WTC11 (cell line): ENCODE measurements around the gene CD28.

Experiments used
- FOXK1 ChIP-seq: sonication (generic); formaldehyde crosslinking; IDR thresholded peaks from 2 replicates; pipeline ENCODE4 v1.8.0; 2022; ENCODE audit warnings: mild to moderate bottlenecking, moderate library complexity, missing genetic modification reagents
- NFE2L1 ChIP-seq: sonication (generic); formaldehyde crosslinking; IDR thresholded peaks from 2 replicates; pipeline ENCODE4 v1.8.1; 2023; ENCODE audit warnings: missing genetic modification reagents
- TCF7 ChIP-seq: sonication (generic); formaldehyde crosslinking; IDR thresholded peaks from 2 replicates; pipeline ENCODE4 v1.8.0; 2022; ENCODE audit warnings: mild to moderate bottlenecking, low read depth, missing genetic modification reagents, moderate library complexity
- TF ChIP-seq, protein P1 (sequence below): fragments of 200-600 bp; IDR thresholded peaks from 2 replicates; pipeline ENCODE4 v1.8.0; 2022; ENCODE audit warnings: antibody characterized with exemption

DNA sequence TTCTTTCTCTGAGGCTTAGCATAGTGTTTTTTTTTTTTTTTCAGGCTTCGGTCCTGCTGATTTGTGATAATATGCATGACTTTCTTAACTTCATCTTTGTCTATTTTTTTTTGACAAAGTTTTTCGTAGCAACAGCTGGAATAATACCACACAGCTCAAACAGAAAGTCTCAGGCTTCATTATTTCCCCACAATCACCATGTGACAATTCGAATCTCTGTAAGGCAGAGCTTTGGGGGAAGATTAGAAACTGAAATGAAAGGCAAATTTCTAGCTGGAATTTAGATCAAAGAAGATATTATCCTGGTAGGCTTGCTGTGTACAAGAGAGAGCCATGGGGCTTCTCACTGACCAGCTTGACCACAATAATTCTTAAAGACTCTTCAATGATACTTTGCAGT lies 12.2 kb upstream of the CD28 start:
- no peak for TF ChIP-seq FOXK1 (CRISPR knock-in tag)
- TF ChIP-seq, protein P1, sequence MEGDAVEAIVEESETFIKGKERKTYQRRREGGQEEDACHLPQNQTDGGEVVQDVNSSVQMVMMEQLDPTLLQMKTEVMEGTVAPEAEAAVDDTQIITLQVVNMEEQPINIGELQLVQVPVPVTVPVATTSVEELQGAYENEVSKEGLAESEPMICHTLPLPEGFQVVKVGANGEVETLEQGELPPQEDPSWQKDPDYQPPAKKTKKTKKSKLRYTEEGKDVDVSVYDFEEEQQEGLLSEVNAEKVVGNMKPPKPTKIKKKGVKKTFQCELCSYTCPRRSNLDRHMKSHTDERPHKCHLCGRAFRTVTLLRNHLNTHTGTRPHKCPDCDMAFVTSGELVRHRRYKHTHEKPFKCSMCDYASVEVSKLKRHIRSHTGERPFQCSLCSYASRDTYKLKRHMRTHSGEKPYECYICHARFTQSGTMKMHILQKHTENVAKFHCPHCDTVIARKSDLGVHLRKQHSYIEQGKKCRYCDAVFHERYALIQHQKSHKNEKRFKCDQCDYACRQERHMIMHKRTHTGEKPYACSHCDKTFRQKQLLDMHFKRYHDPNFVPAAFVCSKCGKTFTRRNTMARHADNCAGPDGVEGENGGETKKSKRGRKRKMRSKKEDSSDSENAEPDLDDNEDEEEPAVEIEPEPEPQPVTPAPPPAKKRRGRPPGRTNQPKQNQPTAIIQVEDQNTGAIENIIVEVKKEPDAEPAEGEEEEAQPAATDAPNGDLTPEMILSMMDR: no peak
- TF ChIP-seq NFE2L1 (CRISPR knock-in tag): no peak
- TF ChIP-seq TCF7 (CRISPR knock-in tag): no peak
